T-helper 2 cell treated with Interferon-gamma antibody and Interleukin-4, amounts not matched to agents 5 μg/mL and 100 μg/mL, for 36 hours (primary cell): ENCODE measurements around the gene MPND.
A peak's percentile ranks its signal among the peaks of the same experiment; 100 is the strongest.
"Not testable (repeated sequence)": the region's sequence is repeated elsewhere in the genome, so short reads cannot be mapped to it uniquely, and the experiment has no call there.

ENCODE experiments used
- DNase-seq: peaks from one replicate; pipeline ENCODE4 v3.0.0; 2021; ENCODE audit warnings: low spot score
- H3K27ac Mint-ChIP-seq: one replicate; pipeline ENCODE4 v1.8.0; 2021; ENCODE audit warnings: mild to moderate bottlenecking, mixed read lengths
- H3K27me3 Mint-ChIP-seq: one replicate; pipeline ENCODE4 v1.8.0; 2021; ENCODE audit warnings: low read depth, mixed read lengths
- H3K36me3 Mint-ChIP-seq: one replicate; pipeline ENCODE4 v1.8.0; 2021; ENCODE audit warnings: low read depth, mixed read lengths
- H3K4me1 Mint-ChIP-seq: one replicate; pipeline ENCODE4 v1.8.0; 2021; ENCODE audit warnings: low read depth, mixed read lengths
- H3K4me3 Mint-ChIP-seq: one replicate; pipeline ENCODE4 v1.8.0; 2022; ENCODE audit warnings: mild to moderate bottlenecking, moderate library complexity, mixed read lengths
- H3K9me3 Mint-ChIP-seq: one replicate; pipeline ENCODE4 v1.8.0; 2021; ENCODE audit warnings: mixed read lengths

MPND gene

GRCh38 chr19:4327877-4328242 is 15.5 kb upstream of the MPND start:
- H3K4me1 Mint-ChIP-seq: peaks cover 18% of the 10 kb centered on the region
- no peaks in the 10 kb centered on the region for H3K9me3 Mint-ChIP-seq
- no peak for DNase-seq
- peaks cover 9% of the 10 kb centered on the region for H3K27me3 Mint-ChIP-seq
- H3K27ac Mint-ChIP-seq: peak overlapping the region; percentile 69
- H3K36me3 Mint-ChIP-seq: peaks cover 2% of the 10 kb centered on the region
- H3K4me3 Mint-ChIP-seq: peak overlapping the region; percentile 78

- peak; percentile 88 for DNase-seq
- Mint-ChIP-seq H3K36me3 (peaks cover 2% of the 10 kb centered on the region), H3K4me3 (peak overlapping the region; percentile 78), H3K4me1 (peaks cover 18% of the 10 kb centered on the region), H3K27me3 (peaks cover 9% of the 10 kb centered on the region), H3K27ac (peak overlapping the region; percentile 89), H3K9me3 (no peaks in the 10 kb centered on the region)
Observed at GRCh38 chr19:4328243-4328990, 14.9 kb upstream of the MPND start.

- Mint-ChIP-seq H3K27ac (peak overlapping the region; percentile 89), H3K4me3 (peak overlapping the region; percentile 78), H3K4me1 (peaks cover 18% of the 10 kb centered on the region)
- not testable (repeated sequence) for H3K36me3 Mint-ChIP-seq, H3K27me3 Mint-ChIP-seq, H3K9me3 Mint-ChIP-seq, DNase-seq
Observed at GRCh38 chr19:4328991-4329681, 14.2 kb upstream of the MPND start.

GRCh38 chr19:4329858-4330257 is 13.5 kb upstream of the MPND start:
- Mint-ChIP-seq H3K36me3 (peaks cover 11% of the 10 kb centered on the region), H3K27me3 (peaks cover 9% of the 10 kb centered on the region), H3K27ac (no peak overlapping the region), H3K4me1 (peaks cover 18% of the 10 kb centered on the region), H3K9me3 (peaks cover 7% of the 10 kb centered on the region), H3K4me3 (peak overlapping the region; percentile 26)
- no peak for DNase-seq

- Mint-ChIP-seq H3K27ac (no peak overlapping the region), H3K9me3 (peaks cover 13% of the 10 kb centered on the region), H3K4me1 (peaks cover 9% of the 10 kb centered on the region), H3K36me3 (peaks cover 16% of the 10 kb centered on the region), H3K27me3 (no peaks in the 10 kb centered on the region), H3K4me3 (no peak overlapping the region)
- DNase-seq: no peak
Observed at GRCh38 chr19:4334929-4335570, 8.3 kb upstream of the MPND start.

GRCh38 chr19:4337906-4338440 is 5.4 kb upstream of the MPND start:
- Mint-ChIP-seq H3K4me3 (peak overlapping the region; percentile 88), H3K27ac (peak overlapping the region; percentile 92), H3K36me3 (peaks cover 16% of the 10 kb centered on the region), H3K27me3 (no peaks in the 10 kb centered on the region), H3K4me1 (peaks cover 12% of the 10 kb centered on the region), H3K9me3 (peaks cover 13% of the 10 kb centered on the region)
- no peak for DNase-seq

- Mint-ChIP-seq H3K9me3 (peaks cover 13% of the 10 kb centered on the region), H3K4me1 (peaks cover 12% of the 10 kb centered on the region), H3K27me3 (no peaks in the 10 kb centered on the region), H3K27ac (peak within 1 kb of the TSS; percentile 92), H3K4me3 (peak within 1 kb of the TSS; percentile 88), H3K36me3 (peaks cover 16% of the 10 kb centered on the region)
- DNase-seq: no peak
Observed at GRCh38 chr19:4338441-4339355, 4.7 kb upstream of the MPND start, which contains the start of gene STAP2. Gene STAP2 (minus strand): TSS chr19:4338827. CDS start chr19:4338753, 74 bp downstream.

- H3K9me3 Mint-ChIP-seq: no peaks in the 10 kb centered on the region
Observed at GRCh38 chr19:4342314-4342614, 1.1 kb upstream of the MPND start.

GRCh38 chr19:4342615-4343369 is 570 bp upstream of the MPND start:
- Mint-ChIP-seq H3K4me3 (peak overlapping the region; percentile 93), H3K36me3 (peaks cover 8% of the 10 kb centered on the region), H3K27ac (peak overlapping the region; percentile 91), H3K4me1 (peaks cover 17% of the 10 kb centered on the region), H3K27me3 (no peaks in the 10 kb centered on the region), H3K9me3 (no peaks in the 10 kb centered on the region)
- peak; percentile 94 for DNase-seq

More at GRCh38 chr19:4342314-4342614, 1.1 kb upstream of the MPND start:
- Mint-ChIP-seq H3K4me3 (peak overlapping the region; percentile 93), H3K27me3 (no peaks in the 10 kb centered on the region), H3K36me3 (peaks cover 6% of the 10 kb centered on the region), H3K27ac (peak overlapping the region; percentile 91), H3K4me1 (peaks cover 18% of the 10 kb centered on the region)
- DNase-seq: no peak

GRCh38 chr19:4345342-4346019 is 2.1 kb downstream of the MPND start:
- H3K27ac Mint-ChIP-seq: no peak overlapping the region
- H3K36me3 Mint-ChIP-seq: peaks cover 12% of the 10 kb centered on the region
- no peaks in the 10 kb centered on the region for H3K27me3 Mint-ChIP-seq
- no peaks in the 10 kb centered on the region for H3K9me3 Mint-ChIP-seq
- DNase-seq: no peak
- peak overlapping the region; percentile 46 for H3K4me3 Mint-ChIP-seq
- H3K4me1 Mint-ChIP-seq: peaks cover 9% of the 10 kb centered on the region

GRCh38 chr19:4346020-4346383 is 2.6 kb downstream of the MPND start:
- no peaks in the 10 kb centered on the region for H3K27me3 Mint-ChIP-seq
- H3K36me3 Mint-ChIP-seq: peaks cover 12% of the 10 kb centered on the region
- DNase-seq: no peak
- H3K4me1 Mint-ChIP-seq: peaks cover 9% of the 10 kb centered on the region
- H3K27ac Mint-ChIP-seq: no peak overlapping the region
- H3K9me3 Mint-ChIP-seq: no peaks in the 10 kb centered on the region
- no peak overlapping the region for H3K4me3 Mint-ChIP-seq

- H3K27ac Mint-ChIP-seq: no peak overlapping the region
- H3K27me3 Mint-ChIP-seq: no peaks in the 10 kb centered on the region
- no peak for DNase-seq
- H3K9me3 Mint-ChIP-seq: no peaks in the 10 kb centered on the region
- H3K36me3 Mint-ChIP-seq: peaks cover 12% of the 10 kb centered on the region
- no peak overlapping the region for H3K4me3 Mint-ChIP-seq
- peaks cover 6% of the 10 kb centered on the region for H3K4me1 Mint-ChIP-seq
Observed at GRCh38 chr19:4347521-4347920, 4.2 kb downstream of the MPND start.
